ENCODE results near the gene APOA1.
A peak's percentile ranks its signal among the peaks of the same experiment; 100 is the strongest.

Gene APOA1

DNA sequence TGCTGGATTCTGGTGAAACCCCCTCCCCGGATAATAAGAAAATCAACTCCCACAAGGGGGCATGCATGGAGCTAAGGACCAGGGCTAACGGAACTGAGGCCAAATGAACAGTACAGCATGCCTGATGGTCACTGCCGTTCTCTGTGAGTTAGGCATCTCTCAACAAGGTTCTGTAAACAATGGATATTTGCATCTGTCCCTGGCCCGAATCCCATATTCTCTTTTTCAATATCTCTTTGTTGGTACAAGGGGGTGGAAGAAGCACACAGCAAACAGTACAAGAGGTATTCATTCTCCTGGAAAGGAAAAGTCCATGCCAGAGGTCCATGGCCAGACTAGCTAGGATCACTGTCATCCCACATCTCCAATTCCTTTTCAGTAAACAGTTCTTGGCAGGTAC is 32.2 kb upstream of the APOA1 start:
- no peak overlapping the region for H3K4me3 ChIP-seq (ENCODE audit: low read length)
- H3K36me3 ChIP-seq (ENCODE audit: insufficient read depth, low read length) = peaks cover 31% of the 10 kb centered on the region

GRCh38 chr11:116868066-116868465 is 30.6 kb upstream of the APOA1 start:
- Histone ChIP-seq H3K9ac (ENCODE audit: low read depth, low read length) (no peak overlapping the region), H3K4me3 (ENCODE audit: low read length) (no peak overlapping the region), H3K9me3 (replicated peaks; ENCODE audit: low read length) (no peaks in the 10 kb centered on the region), H3K36me3 (ENCODE audit: insufficient read depth, low read length) (peaks cover 36% of the 10 kb centered on the region), H3K4me1 (ENCODE audit: control insufficient read depth, insufficient read depth, low read length) (peaks cover 51% of the 10 kb centered on the region), H3K27me3 (ENCODE audit: control insufficient read depth, insufficient read depth, low read length) (no peaks in the 10 kb centered on the region), H3K4me2 (ENCODE audit: low read length) (no peak overlapping the region)

More for the DNA sequence above, 32.2 kb upstream of the APOA1 start:
- no peak overlapping the region for H3K4me2 ChIP-seq (ENCODE audit: low read length)
- peaks cover 61% of the 10 kb centered on the region for H3K4me1 ChIP-seq (ENCODE audit: control insufficient read depth, insufficient read depth, low read length)
- no peaks in the 10 kb centered on the region for H3K27me3 ChIP-seq (ENCODE audit: control insufficient read depth, insufficient read depth, low read length)
- no peaks in the 10 kb centered on the region for H3K9me3 ChIP-seq (replicated peaks; ENCODE audit: low read length)
- H3K9ac ChIP-seq (ENCODE audit: low read depth, low read length) = no peak overlapping the region

DNA sequence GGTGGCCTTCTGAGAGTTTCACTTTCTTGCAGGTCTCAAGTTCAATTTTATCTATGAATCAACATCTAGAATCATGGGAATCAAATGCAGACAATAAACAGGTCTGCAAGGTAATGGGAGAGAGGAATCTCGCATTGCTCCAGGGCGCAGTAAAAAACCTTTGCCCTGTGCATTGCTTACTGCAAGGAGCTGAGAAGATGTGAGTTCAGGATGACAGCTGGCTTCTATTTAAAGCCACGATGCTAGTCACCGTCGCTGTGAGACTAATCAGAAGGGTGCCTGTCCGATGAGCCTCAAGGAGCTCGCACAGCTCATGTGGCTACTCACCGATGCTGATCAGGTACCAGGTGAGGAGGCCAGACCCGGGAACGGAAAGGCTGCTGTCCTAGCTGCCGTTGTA is 30.2 kb upstream of the APOA1 start:
- Histone ChIP-seq H3K4me1 (ENCODE audit: control insufficient read depth, insufficient read depth, low read length) (peaks cover 47% of the 10 kb centered on the region), H3K36me3 (ENCODE audit: insufficient read depth, low read length) (peaks cover 34% of the 10 kb centered on the region), H3K4me2 (ENCODE audit: low read length) (no peak overlapping the region), H3K4me3 (ENCODE audit: low read length) (no peak overlapping the region), H3K9me3 (replicated peaks; ENCODE audit: low read length) (no peaks in the 10 kb centered on the region), H3K9ac (ENCODE audit: low read depth, low read length) (no peak overlapping the region), H3K27me3 (ENCODE audit: control insufficient read depth, insufficient read depth, low read length) (no peaks in the 10 kb centered on the region)

GRCh38 chr11:116866804-116867455 is 29.5 kb upstream of the APOA1 start:
- H3K4me2 ChIP-seq (ENCODE audit: low read length) = no peak overlapping the region
- no peaks in the 10 kb centered on the region for H3K9me3 ChIP-seq (replicated peaks; ENCODE audit: low read length)
- no peak overlapping the region for H3K4me3 ChIP-seq (ENCODE audit: low read length)
- H3K27me3 ChIP-seq (ENCODE audit: control insufficient read depth, insufficient read depth, low read length) = no peaks in the 10 kb centered on the region
- peaks cover 40% of the 10 kb centered on the region for H3K36me3 ChIP-seq (ENCODE audit: insufficient read depth, low read length)
- no peak overlapping the region for H3K9ac ChIP-seq (ENCODE audit: low read depth, low read length)
- peaks cover 47% of the 10 kb centered on the region for H3K4me1 ChIP-seq (ENCODE audit: control insufficient read depth, insufficient read depth, low read length)

- Histone ChIP-seq H3K9me3 (replicated peaks; ENCODE audit: low read length) (no peaks in the 10 kb centered on the region), H3K4me3 (ENCODE audit: low read length) (no peak overlapping the region), H3K27me3 (ENCODE audit: control insufficient read depth, insufficient read depth, low read length) (no peaks in the 10 kb centered on the region), H3K4me2 (ENCODE audit: low read length) (peak overlapping the region; percentile 12), H3K36me3 (ENCODE audit: insufficient read depth, low read length) (peaks cover 45% of the 10 kb centered on the region), H3K9ac (ENCODE audit: low read depth, low read length) (peak overlapping the region; percentile 68), H3K4me1 (ENCODE audit: control insufficient read depth, insufficient read depth, low read length) (peaks cover 48% of the 10 kb centered on the region)
These were observed 28.3 kb upstream of the APOA1 start for GRCh38 chr11:116865696-116866095.

DNA sequence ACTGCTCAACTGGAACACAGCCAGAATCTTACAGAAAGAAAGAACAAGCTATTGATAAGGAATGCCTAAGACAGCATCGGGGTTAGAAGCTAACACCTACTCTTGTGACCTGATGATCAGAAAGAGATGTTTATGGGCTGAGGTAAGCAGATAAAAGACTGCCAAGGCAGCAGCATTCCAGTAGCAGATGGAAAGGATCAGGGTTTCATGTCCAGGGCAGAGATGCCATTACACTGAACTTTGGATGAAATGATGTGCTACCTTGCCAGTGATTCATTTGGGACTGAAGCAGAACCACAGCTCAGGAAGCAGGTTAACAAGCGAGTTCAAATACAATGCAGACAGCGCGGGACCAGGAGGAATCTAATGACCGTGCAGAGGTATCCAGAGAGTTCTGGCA is 27.1 kb upstream of the APOA1 start:
- Histone ChIP-seq H3K36me3 (ENCODE audit: insufficient read depth, low read length) (peaks cover 43% of the 10 kb centered on the region), H3K9ac (ENCODE audit: low read depth, low read length) (no peak overlapping the region), H3K9me3 (replicated peaks; ENCODE audit: low read length) (no peaks in the 10 kb centered on the region), H3K27me3 (ENCODE audit: control insufficient read depth, insufficient read depth, low read length) (no peaks in the 10 kb centered on the region), H3K4me1 (ENCODE audit: control insufficient read depth, insufficient read depth, low read length) (peaks cover 43% of the 10 kb centered on the region), H3K4me3 (ENCODE audit: low read length) (no peak overlapping the region), H3K4me2 (ENCODE audit: low read length) (no peak overlapping the region)

DNA sequence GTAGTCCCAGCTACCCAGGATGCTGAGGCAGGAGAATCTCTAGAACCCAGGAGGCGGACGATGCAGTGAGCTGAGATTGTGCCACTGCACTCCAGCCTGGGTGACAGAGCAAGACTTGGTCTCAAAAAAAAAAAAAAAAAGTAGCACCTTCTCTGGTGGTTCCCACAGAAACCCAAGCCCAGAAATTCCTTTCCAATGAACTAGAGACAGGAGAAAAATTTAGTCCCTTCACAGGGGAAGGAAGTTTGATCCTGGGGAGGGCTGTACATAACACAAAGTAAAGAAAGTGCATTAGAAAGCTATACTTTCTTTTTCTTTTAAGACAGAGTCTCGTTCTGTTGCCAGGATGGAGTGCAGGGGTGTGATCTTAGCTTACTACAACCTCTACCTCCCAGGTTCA is 25.5 kb upstream of the APOA1 start:
- Histone ChIP-seq H3K4me1 (ENCODE audit: control insufficient read depth, insufficient read depth, low read length) (peaks cover 43% of the 10 kb centered on the region), H3K36me3 (ENCODE audit: insufficient read depth, low read length) (peaks cover 55% of the 10 kb centered on the region), H3K4me2 (ENCODE audit: low read length) (no peak overlapping the region), H3K9ac (ENCODE audit: low read depth, low read length) (peak overlapping the region; percentile 28), H3K4me3 (ENCODE audit: low read length) (no peak overlapping the region), H3K9me3 (replicated peaks; ENCODE audit: low read length) (no peaks in the 10 kb centered on the region), H3K27me3 (ENCODE audit: control insufficient read depth, insufficient read depth, low read length) (no peaks in the 10 kb centered on the region)

- Histone ChIP-seq H3K27me3 (ENCODE audit: control insufficient read depth, insufficient read depth, low read length) (no peaks in the 10 kb centered on the region), H3K36me3 (ENCODE audit: insufficient read depth, low read length) (peaks cover 50% of the 10 kb centered on the region), H3K4me1 (ENCODE audit: control insufficient read depth, insufficient read depth, low read length) (peaks cover 43% of the 10 kb centered on the region)
These were observed 24.8 kb upstream of the APOA1 start for GRCh38 chr11:116862185-116862584.

GRCh38 chr11:116861539-116861938 is 24.1 kb upstream of the APOA1 start:
- Histone ChIP-seq H3K4me2 (ENCODE audit: low read length) (no peak overlapping the region), H3K9me3 (replicated peaks; ENCODE audit: low read length) (no peaks in the 10 kb centered on the region), H3K27me3 (ENCODE audit: control insufficient read depth, insufficient read depth, low read length) (no peaks in the 10 kb centered on the region), H3K9ac (ENCODE audit: low read depth, low read length) (peak overlapping the region; percentile 35), H3K4me1 (ENCODE audit: control insufficient read depth, insufficient read depth, low read length) (peaks cover 43% of the 10 kb centered on the region), H3K4me3 (ENCODE audit: low read length) (no peak overlapping the region), H3K36me3 (ENCODE audit: insufficient read depth, low read length) (peaks cover 45% of the 10 kb centered on the region)

More at GRCh38 chr11:116862185-116862584, 24.8 kb upstream of the APOA1 start:
- Histone ChIP-seq H3K4me2 (ENCODE audit: low read length) (no peak overlapping the region), H3K9ac (ENCODE audit: low read depth, low read length) (no peak overlapping the region), H3K9me3 (replicated peaks; ENCODE audit: low read length) (no peaks in the 10 kb centered on the region), H3K4me3 (ENCODE audit: low read length) (no peak overlapping the region)

DNA sequence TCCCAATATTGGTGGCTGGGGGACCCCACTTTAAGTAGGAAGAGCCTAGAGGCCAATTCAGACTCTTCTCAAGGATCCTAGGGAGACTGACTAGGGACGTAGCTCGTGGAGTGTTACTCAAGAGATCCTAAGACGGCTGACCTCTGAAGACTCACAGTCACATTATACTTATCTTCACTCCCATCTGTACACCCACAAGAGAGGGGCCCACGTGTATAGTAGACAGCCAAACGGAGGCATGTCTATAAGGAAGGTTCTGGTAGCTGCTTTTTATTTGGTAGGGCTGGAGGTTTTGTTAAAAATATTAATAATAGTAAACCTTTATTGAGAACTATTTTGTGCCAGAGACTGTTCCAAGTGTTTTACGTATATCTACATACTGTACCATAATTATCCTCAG is 22.9 kb upstream of the APOA1 start:
- Histone ChIP-seq H3K4me2 (ENCODE audit: low read length) (no peak overlapping the region), H3K4me1 (ENCODE audit: control insufficient read depth, insufficient read depth, low read length) (peaks cover 33% of the 10 kb centered on the region), H3K4me3 (ENCODE audit: low read length) (no peak overlapping the region), H3K9ac (ENCODE audit: low read depth, low read length) (no peak overlapping the region), H3K27me3 (ENCODE audit: control insufficient read depth, insufficient read depth, low read length) (no peaks in the 10 kb centered on the region), H3K9me3 (replicated peaks; ENCODE audit: low read length) (no peaks in the 10 kb centered on the region), H3K36me3 (ENCODE audit: insufficient read depth, low read length) (peaks cover 45% of the 10 kb centered on the region)

DNA sequence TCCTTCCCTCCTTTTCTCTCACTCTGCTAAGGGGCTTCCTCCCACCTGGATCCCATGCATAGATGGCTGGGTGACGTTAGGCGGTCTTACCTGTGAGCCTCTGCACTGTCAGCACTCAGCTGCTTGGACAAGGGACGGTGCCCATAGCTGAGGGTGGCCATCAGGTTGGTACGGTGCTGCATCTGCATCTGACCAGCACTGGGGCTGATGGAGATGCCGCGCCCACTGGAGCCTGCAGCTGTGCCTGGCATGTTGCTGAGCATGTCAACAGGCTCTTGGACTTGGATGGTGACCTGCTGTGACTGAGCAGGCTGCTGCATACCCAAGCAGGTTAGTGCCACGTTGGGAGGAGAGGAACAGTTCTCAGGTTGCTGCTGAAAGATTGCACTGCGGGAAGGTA is 21.8 kb upstream of the APOA1 start:
- Histone ChIP-seq H3K27me3 (ENCODE audit: control insufficient read depth, insufficient read depth, low read length) (no peaks in the 10 kb centered on the region), H3K4me2 (ENCODE audit: low read length) (no peak overlapping the region), H3K4me1 (ENCODE audit: control insufficient read depth, insufficient read depth, low read length) (peaks cover 26% of the 10 kb centered on the region), H3K9ac (ENCODE audit: low read depth, low read length) (no peak overlapping the region), H3K36me3 (ENCODE audit: insufficient read depth, low read length) (peaks cover 44% of the 10 kb centered on the region), H3K4me3 (ENCODE audit: low read length) (no peak overlapping the region), H3K9me3 (replicated peaks; ENCODE audit: low read length) (no peaks in the 10 kb centered on the region)

- Histone ChIP-seq H3K27me3 (ENCODE audit: control insufficient read depth, insufficient read depth, low read length) (no peaks in the 10 kb centered on the region), H3K4me3 (ENCODE audit: low read length) (no peak overlapping the region), H3K4me2 (ENCODE audit: low read length) (no peak overlapping the region), H3K9ac (ENCODE audit: low read depth, low read length) (no peak overlapping the region), H3K9me3 (replicated peaks; ENCODE audit: low read length) (no peaks in the 10 kb centered on the region), H3K36me3 (ENCODE audit: insufficient read depth, low read length) (peaks cover 36% of the 10 kb centered on the region), H3K4me1 (ENCODE audit: control insufficient read depth, insufficient read depth, low read length) (peaks cover 34% of the 10 kb centered on the region)
These were observed 20.5 kb upstream of the APOA1 start for GRCh38 chr11:116857936-116858335.

All from skeletal muscle satellite cell (primary cell).